H7 (cell line): Measurements from ENCODE around the gene MNAT1. TPM values are rescaled to one million over a fixed set of nuclear protein-coding genes. Genes with fewer than 3 reads are reported as not detected.
A peak's percentile ranks its signal among the peaks of the same experiment; 100 is the strongest.
"Not testable (repeated sequence)": the region's sequence is repeated elsewhere in the genome, so short reads cannot be mapped to it uniquely, and the experiment has no call there.

Source experiments
- DNase-seq: peaks from one replicate; pipeline ENCODE4 v3.0.0; 2012
- H3K27me3 ChIP-seq: 2 replicates; pipeline ENCODE4 v1.6.0; 2011; ENCODE audit warnings: mild to moderate bottlenecking, low read length; ENCODE audit not compliant: control insufficient read depth, insufficient read depth
- H3K36me3 ChIP-seq: replicated peaks from 2 replicates; pipeline ENCODE4 v1.5.1; 2011; ENCODE audit warnings: low read length; ENCODE audit not compliant: control insufficient read depth, insufficient read depth
- H3K4me3 ChIP-seq: 2 replicates; pipeline ENCODE4 v1.5.1; 2011; ENCODE audit warnings: low read depth, mild to moderate bottlenecking, control low read depth, low read length, moderate library complexity; ENCODE audit not compliant: insufficient read depth
- total RNA-seq: library from RNA; depleted of rRNA; stranded (reverse); fragments of >200 nt; shearing (Covaris generic); gene quantifications from 2 replicates; pipeline ENCODE4 v1.2.3, GENCODE V29; 2014

The MNAT1 gene
- total RNA-seq, 1 experiment from 2014 or later, result 57.4 TPM

- H3K27me3 ChIP-seq, result no peaks in the 10 kb centered on the region
- no peaks in the 10 kb centered on the region for H3K36me3 ChIP-seq
- no peak overlapping the region for H3K4me3 ChIP-seq
- DNase-seq, result no peak
Measured at GRCh38 chr14:60805841-60806430, 71.4 kb downstream of the MNAT1 start.

GRCh38 chr14:60807247-60807646, 72.7 kb downstream of the MNAT1 start:
- Histone ChIP-seq H3K4me3 (no peak overlapping the region), H3K27me3 (no peaks in the 10 kb centered on the region), H3K36me3 (no peaks in the 10 kb centered on the region)
- DNase-seq, result no peak

GRCh38 chr14:60807971-60808370, 73.4 kb downstream of the MNAT1 start:
- Histone ChIP-seq H3K4me3 (no peak overlapping the region), H3K27me3 (no peaks in the 10 kb centered on the region), H3K36me3 (no peaks in the 10 kb centered on the region; the same call in 1 of the 2 replicates)
- no peak for DNase-seq

GRCh38 chr14:60812987-60813386, 78.4 kb downstream of the MNAT1 start:
- Histone ChIP-seq H3K27me3 (no peaks in the 10 kb centered on the region), H3K4me3 (no peak overlapping the region), H3K36me3 (no peaks in the 10 kb centered on the region; the same call in 1 of the 2 replicates)
- no peak for DNase-seq

- Histone ChIP-seq H3K4me3 (no peak overlapping the region), H3K27me3 (no peaks in the 10 kb centered on the region)
- DNase-seq, result no peak
Measured at GRCh38 chr14:60815371-60815770, 80.8 kb downstream of the MNAT1 start.

GRCh38 chr14:60817113-60817512, 82.6 kb downstream of the MNAT1 start:
- DNase-seq, result no peak
- Histone ChIP-seq H3K27me3 (no peaks in the 10 kb centered on the region), H3K4me3 (no peak overlapping the region)

More at GRCh38 chr14:60815371-60815770, 80.8 kb downstream of the MNAT1 start:
- H3K36me3 ChIP-seq, result no peaks in the 10 kb centered on the region; the same call in 1 of the 2 replicates

GRCh38 chr14:60819575-60819974, 85.0 kb downstream of the MNAT1 start:
- no peaks in the 10 kb centered on the region for H3K27me3 ChIP-seq
- H3K4me3 ChIP-seq, result no peak overlapping the region
- no peaks in the 10 kb centered on the region; the same call in 1 of the 2 replicates for H3K36me3 ChIP-seq
- no peak for DNase-seq

More at GRCh38 chr14:60817113-60817512, 82.6 kb downstream of the MNAT1 start:
- no peaks in the 10 kb centered on the region; the same call in none of the 2 replicates for H3K36me3 ChIP-seq

GRCh38 chr14:60838601-60839000, 104.0 kb downstream of the MNAT1 start:
- H3K27me3 ChIP-seq, result no peaks in the 10 kb centered on the region
- DNase-seq, result peak; percentile 1
- peaks cover 3% of the 10 kb centered on the region for H3K36me3 ChIP-seq

GRCh38 chr14:60839057-60839456, 104.5 kb downstream of the MNAT1 start:
- Histone ChIP-seq H3K36me3 (peaks cover 3% of the 10 kb centered on the region), H3K27me3 (no peaks in the 10 kb centered on the region), H3K4me3 (no peak overlapping the region)
- peak; percentile 1 for DNase-seq

More at GRCh38 chr14:60838601-60839000, 104.0 kb downstream of the MNAT1 start:
- no peak overlapping the region for H3K4me3 ChIP-seq

GRCh38 chr14:60839657-60840056, 105.1 kb downstream of the MNAT1 start:
- DNase-seq, result peak; percentile 0
- H3K36me3 ChIP-seq, result peaks cover 3% of the 10 kb centered on the region
- no peaks in the 10 kb centered on the region for H3K27me3 ChIP-seq
- H3K4me3 ChIP-seq, result no peak overlapping the region

GRCh38 chr14:60840313-60840712, 105.8 kb downstream of the MNAT1 start:
- DNase-seq, result peak; percentile 2
- Histone ChIP-seq H3K36me3 (peaks cover 3% of the 10 kb centered on the region), H3K27me3 (no peaks in the 10 kb centered on the region), H3K4me3 (no peak overlapping the region)

GRCh38 chr14:60845523-60845922, 111.0 kb downstream of the MNAT1 start:
- no peaks in the 10 kb centered on the region for H3K36me3 ChIP-seq
- no peak for DNase-seq
- H3K27me3 ChIP-seq, result no peaks in the 10 kb centered on the region
- no peak overlapping the region for H3K4me3 ChIP-seq

GRCh38 chr14:60848066-60848465, 113.5 kb downstream of the MNAT1 start:
- no peak overlapping the region for H3K4me3 ChIP-seq
- H3K36me3 ChIP-seq, result no peaks in the 10 kb centered on the region
- DNase-seq, result no peak
- no peaks in the 10 kb centered on the region for H3K27me3 ChIP-seq

GRCh38 chr14:60851692-60852091, 117.1 kb downstream of the MNAT1 start:
- not testable (repeated sequence) for H3K4me3 ChIP-seq, H3K27me3 ChIP-seq, H3K36me3 ChIP-seq, DNase-seq

GRCh38 chr14:60856111-60856510, 121.5 kb downstream of the MNAT1 start:
- no peak for DNase-seq
- Histone ChIP-seq H3K4me3 (no peak overlapping the region), H3K36me3 (no peaks in the 10 kb centered on the region), H3K27me3 (no peaks in the 10 kb centered on the region)

- DNase-seq, result no peak
- Histone ChIP-seq H3K4me3 (no peak overlapping the region), H3K27me3 (no peaks in the 10 kb centered on the region), H3K36me3 (no peaks in the 10 kb centered on the region)
Measured at GRCh38 chr14:60859525-60859924, 125.0 kb downstream of the MNAT1 start.
